GM21423 (cell line): ENCODE measurements around the gene MICAL2.

Experiments used
- ATAC-seq: cut with Tn5 transposase; IDR thresholded peaks from one replicate; pipeline ENCODE4 v1.9.1; 2021; ENCODE audit warnings: mild to moderate bottlenecking, moderate library complexity; ENCODE audit not compliant: unreplicated experiment

MICAL2 gene

DNA sequence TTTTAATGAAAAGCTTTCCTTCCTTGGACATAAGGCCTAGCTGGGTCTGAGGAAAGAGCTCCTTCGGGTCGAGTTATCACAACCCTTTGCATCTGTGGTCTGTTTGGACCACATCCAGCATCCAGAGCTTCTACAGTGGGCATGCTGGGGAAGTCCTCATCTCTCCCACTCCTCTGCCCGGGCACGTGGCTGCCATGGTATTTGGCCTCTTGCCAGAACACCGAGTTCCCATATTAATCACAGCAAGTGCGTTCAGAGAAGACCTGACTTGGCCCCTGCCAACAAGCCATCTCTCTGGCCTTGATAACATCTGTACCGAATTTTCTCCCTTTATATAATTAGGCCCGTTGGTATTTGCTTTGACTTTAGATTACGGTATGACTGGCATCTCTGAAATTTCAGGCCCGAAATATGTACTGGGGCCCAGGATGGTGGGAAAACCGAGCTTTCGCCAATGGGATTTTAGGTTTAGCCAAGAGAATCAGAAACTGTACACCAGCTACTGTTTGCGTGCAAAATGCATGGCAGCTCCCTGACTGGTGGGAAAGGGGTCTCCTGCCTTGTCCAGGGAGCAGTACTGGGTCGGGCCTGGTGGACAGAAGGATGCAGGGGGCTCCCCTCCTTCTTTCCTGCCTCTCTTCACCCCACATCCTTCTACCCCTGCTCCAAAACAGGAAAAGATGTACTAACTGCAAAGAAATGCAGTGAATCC lies 90.0 kb downstream of the MICAL2 start:
- no peak for ATAC-seq

DNA sequence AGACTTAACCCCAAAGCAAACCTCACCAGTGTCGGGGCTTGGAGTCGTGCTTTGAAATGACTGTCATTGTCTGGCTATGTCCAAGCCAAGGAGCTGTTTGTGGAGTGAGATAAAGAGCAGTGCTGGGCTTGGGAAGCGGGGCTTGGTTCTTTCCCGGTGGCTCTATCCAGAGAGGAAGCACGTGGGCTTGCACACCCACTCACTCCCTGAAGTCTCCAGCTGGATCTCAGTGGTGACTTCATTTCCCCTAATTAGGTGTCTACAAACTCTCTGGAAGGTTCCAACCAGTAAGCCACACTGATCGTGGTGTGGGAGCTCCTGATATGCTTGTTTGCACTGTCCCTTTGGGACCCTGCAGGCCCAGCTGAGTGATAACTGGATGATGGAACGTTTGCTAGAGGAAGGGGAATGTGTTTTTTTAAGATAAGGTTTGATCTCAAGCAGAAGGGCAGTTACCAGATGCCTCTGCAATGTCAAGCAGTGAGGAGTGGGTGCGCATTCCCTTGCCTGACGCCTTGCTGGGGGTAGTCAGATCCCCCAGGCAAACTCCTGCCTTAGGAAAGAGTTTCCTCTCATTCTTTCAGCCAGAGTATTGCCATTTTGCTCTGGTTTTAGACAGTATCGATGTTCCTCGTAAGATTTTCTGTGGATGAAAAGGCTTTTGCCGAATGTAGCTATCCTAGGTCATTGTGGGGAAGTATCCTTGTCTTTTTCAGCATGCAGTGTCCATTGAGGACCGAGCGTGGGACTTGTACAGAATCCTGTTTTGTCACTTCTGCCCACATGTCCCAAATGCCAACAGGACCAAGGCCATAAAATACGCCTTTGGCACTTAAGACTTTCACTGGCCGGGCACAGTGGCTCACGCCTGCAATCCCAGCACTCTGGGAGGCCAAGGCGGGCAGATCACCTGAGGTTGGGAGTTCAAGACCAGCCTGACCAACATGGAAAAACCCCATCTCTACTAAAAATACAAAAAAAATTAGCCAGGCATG lies 90.9 kb downstream of the MICAL2 start:
- ATAC-seq = no peak

DNA sequence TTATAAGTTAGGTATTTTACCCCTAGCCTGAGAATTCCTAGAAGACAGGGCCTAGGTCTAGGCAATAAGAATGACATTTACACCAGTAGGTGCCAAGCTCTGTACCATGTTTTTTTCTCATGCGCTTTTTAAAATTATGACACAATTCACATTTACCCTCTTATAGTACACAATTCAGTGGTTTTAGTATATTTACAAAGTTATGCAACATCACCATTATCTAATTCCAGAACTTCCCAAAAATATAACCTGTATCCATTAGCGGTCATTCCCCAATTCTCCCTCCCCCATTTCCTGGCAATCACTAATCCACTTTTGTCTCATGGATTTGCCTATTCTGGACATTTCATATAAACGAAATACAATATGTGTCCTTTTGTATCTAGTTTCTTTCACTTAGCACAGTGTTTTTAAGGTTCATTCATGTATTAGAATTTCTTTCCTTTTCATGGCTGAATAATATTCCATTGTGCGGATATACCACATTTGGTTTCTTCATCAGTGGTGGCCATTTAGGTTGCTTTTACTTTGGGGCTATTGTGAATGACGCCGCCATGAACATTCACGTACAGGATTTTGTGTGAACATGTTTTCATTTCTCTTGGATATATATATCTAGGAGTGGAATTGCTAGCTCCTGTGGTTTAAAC lies 92.4 kb downstream of the MICAL2 start:
- ATAC-seq = no peak

DNA sequence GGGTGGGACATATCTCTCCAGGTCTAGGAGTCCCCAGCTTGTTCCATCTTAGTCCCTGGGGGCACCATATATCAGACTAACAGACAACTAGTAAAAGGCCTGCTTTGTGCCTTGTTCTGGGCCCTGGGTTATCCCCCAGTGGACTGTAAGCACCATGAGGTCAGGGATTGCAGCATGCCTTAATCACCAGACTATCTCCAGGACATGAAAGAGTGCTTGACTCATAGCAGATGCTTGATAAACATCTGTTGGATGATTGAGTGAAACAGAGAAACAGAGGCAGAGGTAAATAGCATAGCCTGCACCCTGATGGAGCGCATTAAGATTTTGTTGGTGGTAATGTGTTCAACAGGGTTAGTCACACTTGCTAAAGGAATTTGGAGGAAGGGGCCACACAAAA lies 94.1 kb downstream of the MICAL2 start:
- ATAC-seq = no peak

DNA sequence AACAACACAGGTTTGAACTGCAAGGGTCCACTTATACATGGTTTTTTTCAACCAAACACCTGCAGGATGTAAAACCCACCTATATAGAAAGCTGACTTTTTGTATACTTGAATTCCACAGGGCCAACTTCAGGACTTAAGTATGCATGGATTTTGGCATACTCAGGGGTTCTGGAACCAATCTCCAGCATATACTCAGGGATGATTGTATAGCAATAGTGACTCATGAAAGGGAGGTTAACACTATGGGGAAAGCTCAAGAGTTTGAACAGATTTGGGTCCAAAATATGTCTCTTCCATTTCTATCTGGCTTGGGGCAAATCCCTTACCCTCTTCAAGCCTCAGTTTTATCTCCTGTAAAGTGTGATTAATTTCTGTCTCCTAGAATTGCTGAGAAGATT lies 94.9 kb downstream of the MICAL2 start:
- ATAC-seq = no peak

DNA sequence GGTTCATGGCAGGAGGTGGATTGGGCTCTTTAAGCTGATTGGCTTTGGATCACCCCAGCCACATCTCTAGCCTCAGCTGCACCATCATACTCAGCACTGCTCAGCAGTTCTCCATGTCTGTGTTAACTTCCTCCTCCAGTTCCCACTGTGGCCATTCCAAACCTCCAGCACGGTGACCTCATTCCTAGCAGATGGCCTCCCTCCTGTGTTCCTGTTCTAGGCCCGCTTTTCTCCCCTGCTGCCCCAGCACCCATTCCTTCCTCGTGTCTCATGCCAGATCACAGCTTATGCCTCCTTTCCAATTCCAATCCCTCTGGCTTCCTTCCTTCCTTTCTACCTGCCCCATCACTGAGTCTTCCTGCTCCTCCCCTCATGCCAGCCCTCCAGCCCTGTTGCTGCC lies 96.1 kb downstream of the MICAL2 start:
- no peak for ATAC-seq

DNA sequence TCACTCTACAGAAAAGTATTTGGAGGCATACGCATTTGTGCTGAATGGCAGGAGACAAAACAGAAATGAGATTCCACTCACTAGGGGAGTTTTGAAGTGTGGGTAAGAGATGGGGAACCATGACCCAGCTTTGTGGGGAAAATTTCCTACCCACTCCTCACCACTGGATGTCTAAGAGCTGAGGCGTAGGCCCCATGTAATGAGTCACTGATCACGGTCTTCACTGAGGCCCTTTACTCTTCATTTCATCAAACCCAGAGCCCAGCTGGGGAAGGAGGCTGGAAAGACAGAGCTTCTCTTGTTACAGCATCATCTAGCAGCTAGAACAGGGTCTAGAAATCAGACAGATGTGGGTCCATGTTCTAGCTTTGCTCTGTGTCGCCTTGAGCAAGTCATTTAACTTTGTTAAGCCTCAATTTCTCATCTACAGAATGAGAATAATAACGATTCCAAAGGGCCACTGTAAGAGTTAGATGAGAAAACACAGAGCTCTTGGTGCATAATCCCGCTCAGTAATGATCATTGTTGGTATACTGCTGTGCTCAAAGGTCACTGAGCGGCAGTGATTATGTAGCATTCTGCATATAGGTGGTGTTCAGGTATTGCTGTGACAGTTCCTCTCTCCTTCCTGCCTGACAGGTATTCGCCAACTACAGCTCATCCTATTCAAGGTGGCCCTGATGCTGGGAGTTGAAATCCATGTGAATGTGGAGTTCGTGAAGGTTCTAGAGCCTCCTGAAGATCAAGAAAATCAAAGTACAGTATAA lies 97.2 kb downstream of the MICAL2 start:
- no peak for ATAC-seq

DNA sequence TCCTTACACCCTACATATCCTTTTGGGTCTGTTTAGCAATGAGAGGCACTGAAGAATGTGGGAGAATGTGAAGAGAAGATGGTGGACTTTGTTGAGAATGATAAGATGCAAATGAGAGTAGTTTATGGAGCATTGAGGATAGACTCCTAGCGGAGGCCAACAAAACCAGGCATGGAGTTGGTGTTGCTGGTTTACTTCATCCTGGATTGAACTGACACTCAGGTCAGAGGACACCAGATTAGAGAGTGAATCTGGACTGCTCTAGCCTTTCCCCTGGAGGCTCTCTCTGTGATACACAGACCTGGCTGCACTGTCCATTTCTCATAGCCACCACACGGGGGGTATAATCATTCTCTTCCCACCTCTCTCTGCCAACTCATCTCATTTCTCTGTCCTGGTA lies 98.7 kb downstream of the MICAL2 start:
- ATAC-seq = no peak

DNA sequence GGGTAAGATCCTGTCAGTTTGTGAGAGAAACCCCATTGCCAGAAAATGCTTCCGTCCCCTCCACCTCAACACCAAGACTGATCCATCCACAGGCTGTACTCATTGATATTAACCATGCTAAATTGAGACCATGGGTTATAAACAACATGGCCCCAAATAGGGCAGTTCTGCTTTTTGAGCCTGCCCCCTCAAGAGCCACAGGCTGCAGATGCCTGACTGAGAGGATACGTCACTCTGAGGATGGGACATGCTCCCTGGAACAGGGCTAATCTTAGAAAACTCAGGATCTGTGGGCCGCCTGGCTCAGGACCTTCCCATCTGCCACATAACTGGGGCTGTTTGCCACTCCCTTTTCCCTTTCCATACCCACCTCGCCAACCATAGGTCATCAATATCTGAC lies 99.8 kb downstream of the MICAL2 start:
- ATAC-seq = no peak

DNA sequence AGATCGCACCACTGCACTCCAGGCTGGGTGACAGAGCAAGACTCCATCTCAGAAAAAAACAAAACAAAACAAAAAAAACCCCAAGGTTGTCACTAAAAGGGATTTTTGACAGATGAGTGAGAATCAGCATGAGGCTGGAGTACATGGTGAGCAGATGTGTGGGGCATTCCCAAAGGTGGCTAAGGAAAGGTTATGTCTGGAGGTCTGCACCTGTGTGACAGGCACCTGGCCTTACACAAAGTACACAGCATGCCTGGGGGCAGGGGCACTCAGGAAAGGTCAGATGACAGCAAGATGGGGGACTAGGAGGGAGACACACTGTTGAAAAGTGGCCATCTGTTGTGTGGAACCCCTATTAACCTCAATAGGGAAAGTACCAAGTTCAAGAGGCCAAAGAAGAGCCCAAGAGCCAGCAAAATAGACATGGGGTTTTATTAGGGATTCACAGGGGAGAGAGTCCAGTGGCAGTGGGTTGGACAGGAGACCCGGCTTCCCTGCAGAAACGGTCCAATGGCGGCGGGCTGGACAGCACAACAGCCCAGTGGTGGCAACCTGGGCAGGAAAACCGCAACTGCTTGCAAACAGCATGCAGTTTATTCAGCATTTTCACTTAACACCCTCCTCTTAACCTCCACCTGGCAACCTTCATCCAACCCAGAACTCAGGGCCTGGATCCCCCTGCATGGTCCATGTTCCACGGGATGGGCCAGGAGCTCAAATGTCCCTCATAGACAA lies 101.1 kb downstream of the MICAL2 start:
- no peak for ATAC-seq

DNA sequence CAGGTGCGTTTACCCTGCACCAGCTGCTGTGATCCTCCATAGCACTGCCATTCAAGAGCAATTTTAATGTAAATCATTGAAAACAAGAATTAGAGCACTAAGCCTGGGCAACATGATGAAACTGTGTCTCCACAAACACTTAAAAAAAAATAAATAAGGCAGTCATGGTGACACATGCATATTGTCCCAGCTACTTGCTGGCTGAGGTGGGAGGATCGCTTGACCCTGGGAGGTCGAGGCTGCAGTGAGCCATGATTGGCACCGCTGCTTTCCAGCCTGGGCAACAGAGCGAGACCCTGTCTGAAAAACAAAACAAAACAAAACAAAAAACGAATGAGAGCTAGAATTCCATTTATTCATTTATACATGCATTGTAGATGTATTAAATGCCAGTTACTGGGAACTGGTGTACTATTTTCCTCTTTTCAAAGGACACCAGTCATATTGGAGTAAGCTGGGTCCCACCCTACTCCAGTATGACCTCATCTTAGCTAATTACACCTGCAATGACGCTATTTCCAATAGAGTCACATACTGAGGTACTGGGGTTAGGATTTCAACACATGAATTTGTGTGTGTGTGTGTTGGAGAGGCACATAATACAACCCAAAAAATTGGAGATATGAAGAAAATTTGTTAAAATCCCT lies 101.9 kb downstream of the MICAL2 start:
- ATAC-seq = no peak

DNA sequence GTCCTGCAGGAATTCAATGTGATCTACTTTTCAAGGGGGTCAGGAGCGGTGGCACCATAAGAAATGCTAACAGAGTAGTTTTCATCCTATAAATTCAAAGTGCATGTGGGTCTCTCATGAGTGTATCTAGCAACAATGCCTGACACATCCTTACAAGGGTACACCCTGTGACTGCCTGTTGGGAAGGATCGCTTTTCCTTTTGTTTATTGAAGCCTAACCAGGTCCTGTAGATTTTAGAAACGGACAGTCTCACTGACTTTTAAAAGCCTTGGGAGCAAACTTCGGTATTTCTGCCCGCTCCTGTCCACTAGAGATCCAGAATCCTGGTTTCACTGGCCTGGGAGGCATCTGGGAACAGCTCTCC lies 102.4 kb downstream of the MICAL2 start:
- no peak for ATAC-seq

DNA sequence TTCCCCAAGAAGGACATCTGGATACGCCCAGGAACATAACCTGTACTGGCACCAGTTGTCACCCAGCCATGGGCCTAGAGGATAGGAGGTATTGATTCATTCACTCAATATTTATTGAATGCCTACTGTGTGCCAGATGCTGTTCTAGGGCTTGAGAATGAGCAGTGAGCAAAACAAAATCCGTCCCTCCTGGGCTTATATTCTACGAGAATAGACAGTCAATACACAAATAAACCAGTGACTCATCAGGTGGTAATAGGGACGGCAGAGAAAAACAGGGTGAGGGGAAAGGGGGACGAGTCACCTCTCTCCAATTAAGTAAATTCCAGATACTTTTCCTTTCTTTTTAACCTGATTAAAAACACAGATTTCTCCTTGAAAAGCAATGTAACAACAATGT lies 103.5 kb downstream of the MICAL2 start:
- ATAC-seq = no peak

DNA sequence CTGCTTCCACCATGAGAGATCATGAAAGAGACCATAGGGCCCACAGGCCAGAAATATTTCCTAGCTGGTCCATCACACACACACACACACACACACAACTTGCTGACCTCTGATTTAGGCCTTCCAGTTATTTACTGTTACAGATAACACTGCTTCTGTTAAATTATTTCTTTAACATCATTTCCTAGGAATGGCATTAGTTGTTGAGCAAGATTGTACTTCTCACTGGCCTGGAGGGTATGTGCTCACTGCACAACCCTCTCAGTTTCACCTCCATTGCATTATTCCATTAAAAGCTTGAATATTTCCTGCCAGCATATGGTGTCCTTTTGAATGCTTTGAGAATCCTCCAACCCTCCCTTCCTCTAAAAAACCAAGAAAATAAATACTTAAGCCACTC lies 104.4 kb downstream of the MICAL2 start:
- no peak for ATAC-seq

DNA sequence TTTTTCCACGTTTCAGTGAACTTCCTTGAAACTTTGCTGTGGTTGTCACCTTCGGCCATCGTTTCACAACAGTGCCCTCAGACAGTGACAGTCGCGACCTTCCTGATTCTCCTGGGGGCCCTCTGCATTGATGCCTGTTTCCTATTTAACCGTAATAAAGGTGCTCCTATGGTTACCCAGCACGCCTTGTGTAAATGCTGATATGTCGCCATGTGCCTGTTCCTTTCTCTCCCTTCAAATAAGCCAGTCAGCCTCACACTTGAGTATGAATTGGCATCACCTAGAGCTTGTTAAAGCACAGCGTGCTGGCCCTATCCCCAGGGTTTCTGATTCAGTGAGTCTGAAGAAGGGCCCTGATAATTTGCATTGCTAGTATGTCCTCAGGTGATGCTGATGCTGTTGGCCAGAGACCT lies 104.8 kb downstream of the MICAL2 start:
- no peak for ATAC-seq

DNA sequence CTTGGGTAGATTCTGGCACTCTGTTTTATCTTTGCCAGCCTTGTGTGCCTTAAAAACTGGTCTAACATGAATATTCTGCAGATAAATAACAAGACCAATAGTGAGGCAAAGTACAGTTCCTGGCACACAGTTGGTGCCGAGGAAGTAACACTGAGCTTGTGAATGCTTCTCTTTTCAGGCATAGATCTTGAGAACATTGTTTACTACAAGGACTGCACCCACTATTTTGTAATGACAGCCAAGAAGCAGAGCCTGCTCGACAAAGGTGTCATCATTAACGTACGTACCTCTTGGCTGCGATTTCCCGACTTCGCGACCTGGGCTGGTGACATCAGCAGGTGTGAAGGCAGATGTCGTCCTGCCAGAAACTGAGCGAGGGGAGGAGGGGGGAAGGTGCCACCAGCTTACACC lies 105.7 kb downstream of the MICAL2 start:
- no peak for ATAC-seq

DNA sequence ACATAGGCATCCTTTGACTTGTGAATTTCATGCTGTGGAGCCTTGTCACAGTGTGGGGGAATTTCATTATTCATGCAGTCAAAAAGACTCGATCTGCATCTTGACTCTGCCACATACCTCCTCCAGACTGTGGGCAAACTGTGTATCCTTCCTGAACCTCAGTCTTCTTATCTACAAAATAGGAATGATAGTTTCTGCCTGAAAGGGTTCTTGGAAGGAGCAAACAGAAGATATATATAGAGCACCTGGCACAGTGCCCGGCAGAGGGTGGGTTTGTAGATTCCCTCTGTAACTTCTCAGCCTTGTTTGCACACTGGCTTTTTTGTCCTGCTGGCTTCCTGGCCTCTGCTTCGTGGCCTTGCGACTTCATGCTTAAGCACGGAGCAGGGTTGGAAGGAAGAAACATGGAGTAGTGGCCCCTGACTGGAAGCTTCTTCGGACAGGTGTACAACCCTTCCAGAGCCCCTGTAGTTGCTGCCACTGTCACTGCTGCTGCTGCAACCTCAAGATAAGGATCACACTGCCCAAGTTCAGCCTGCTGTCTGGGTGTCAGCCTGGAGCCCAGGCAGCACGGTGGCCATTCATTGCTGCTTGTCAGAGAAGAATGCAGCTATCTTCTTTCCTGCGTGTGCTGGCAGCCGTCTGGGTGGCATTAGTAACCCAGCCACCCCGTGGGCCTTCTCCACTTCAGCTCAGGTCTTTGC lies 106.4 kb downstream of the MICAL2 start:
- no peak for ATAC-seq

DNA sequence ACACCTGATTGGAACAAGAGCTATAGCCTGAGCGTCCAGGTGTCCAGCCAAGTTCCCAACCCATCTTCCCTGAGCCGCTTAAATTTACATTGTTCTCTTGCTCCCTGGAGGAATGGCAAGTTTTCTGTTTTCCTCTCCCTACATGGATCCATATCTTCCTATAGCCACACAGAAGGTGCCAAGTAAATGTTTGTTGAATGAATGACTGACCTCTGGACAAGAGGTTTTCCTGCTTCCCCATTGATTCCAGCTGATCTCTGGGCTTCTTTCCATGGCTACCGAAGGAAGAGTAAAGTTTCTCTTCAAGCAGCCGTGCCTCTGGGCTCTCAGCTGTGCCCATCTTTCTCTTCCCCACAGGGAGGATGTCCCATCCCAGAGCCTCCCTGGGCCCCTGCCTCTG lies 107.5 kb downstream of the MICAL2 start:
- ATAC-seq = no peak

DNA sequence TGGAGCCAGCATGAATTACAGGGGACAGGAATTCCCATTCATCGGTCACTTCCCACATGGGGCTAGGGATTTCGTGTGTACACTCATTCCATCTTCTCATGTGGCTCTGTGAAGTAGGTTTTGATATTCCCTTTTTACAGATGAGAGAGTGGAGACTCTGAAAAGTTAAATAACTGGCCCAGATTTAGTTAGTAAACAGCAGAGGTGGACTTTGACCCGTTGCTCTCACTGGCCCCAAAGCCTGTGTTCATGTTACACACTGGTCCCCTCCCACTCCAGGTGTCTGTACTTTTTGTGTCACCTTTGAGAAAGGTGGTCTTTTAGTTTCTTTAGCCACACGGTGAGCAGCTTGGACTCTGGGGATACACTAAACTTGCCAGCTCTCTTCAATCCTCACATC lies 108.5 kb downstream of the MICAL2 start:
- ATAC-seq = no peak
